Loucy (cell line): Measurements from ENCODE around the gene CSRNP2.
"Not testable (repeated sequence)": the region's sequence is repeated elsewhere in the genome, so short reads cannot be mapped to it uniquely, and the experiment has no call there.

Experiments
- H2AFZ ChIP-seq: fragments of 200-600 bp; sonication (generic); 2 replicates; pipeline ENCODE4 v1.6.0; 2016; ENCODE audit warnings: antibody characterized with exemption, mild to moderate bottlenecking, low read length, moderate library complexity
- H3F3A ChIP-seq: fragments of 200-600 bp; 2 replicates; pipeline ENCODE4 v1.6.0; 2016; ENCODE audit warnings: antibody characterized with exemption, low read depth, mild to moderate bottlenecking
- H3K27me3 ChIP-seq: fragments of 200-600 bp; sonication (generic); 2 replicates; pipeline ENCODE4 v1.6.1; 2014; ENCODE audit warnings: low read length, mild to moderate bottlenecking; ENCODE audit not compliant: insufficient read depth, poor library complexity, severe bottlenecking
- H3K36me3 ChIP-seq: fragments of 200-600 bp; sonication (generic); 2 replicates; pipeline ENCODE4 v1.6.1; 2016; ENCODE audit warnings: low read length; ENCODE audit not compliant: insufficient read depth
- H3K4me1 ChIP-seq: fragments of 200-600 bp; sonication (generic); 2 replicates; pipeline ENCODE4 v1.5.1; 2014; ENCODE audit warnings: low read length, mild to moderate bottlenecking; ENCODE audit not compliant: insufficient read depth, poor library complexity, severe bottlenecking
- H3K4me2 ChIP-seq: fragments of 200-600 bp; sonication (generic); 2 replicates; pipeline ENCODE4 v1.6.0; 2014; ENCODE audit warnings: antibody characterized with exemption, low read length, low read depth, mild to moderate bottlenecking; ENCODE audit not compliant: poor library complexity, severe bottlenecking
- H3K4me3 ChIP-seq: fragments of 200-600 bp; sonication (generic); 2 replicates; pipeline ENCODE4 v1.5.1; 2014; ENCODE audit warnings: low read length, mild to moderate bottlenecking, mixed read lengths; ENCODE audit not compliant: poor library complexity, severe bottlenecking
- H3K79me2 ChIP-seq: fragments of 200-600 bp; sonication (generic); 2 replicates; pipeline ENCODE4 v1.6.1; 2014; ENCODE audit warnings: low read length; ENCODE audit not compliant: insufficient read depth
- H3K9ac ChIP-seq: fragments of 200-600 bp; sonication (generic); 2 replicates; pipeline ENCODE4 v1.6.0; 2014; ENCODE audit warnings: mild to moderate bottlenecking, low read depth, low read length, moderate library complexity; ENCODE audit not compliant: poor library complexity, severe bottlenecking
- H3K9me2 ChIP-seq: fragments of 200-600 bp; sonication (generic); replicated peaks from 2 replicates; pipeline ENCODE4 v1.6.1; 2016; ENCODE audit warnings: low read depth, low read length, mixed read lengths
- H3K9me3 ChIP-seq: fragments of 200-600 bp; sonication (generic); 2 replicates; pipeline ENCODE4 v1.6.1; 2014; ENCODE audit warnings: mild to moderate bottlenecking, antibody characterized with exemption, low read length, low read depth; ENCODE audit not compliant: insufficient read depth
- H4K20me1 ChIP-seq: fragments of 200-600 bp; sonication (generic); 2 replicates; pipeline ENCODE4 v1.6.0; 2014; ENCODE audit warnings: antibody characterized with exemption, low read length, mild to moderate bottlenecking; ENCODE audit not compliant: insufficient read depth, poor library complexity, severe bottlenecking
- EZH2phosphoT487 ChIP-seq: fragments of 200-600 bp; IDR thresholded peaks from 2 replicates; pipeline ENCODE4 v1.6.1; 2018; ENCODE audit warnings: antibody characterized with exemption, mild to moderate bottlenecking, moderate library complexity, borderline replicate concordance
- TF ChIP-seq, protein P1 (sequence below): fragments of 200-600 bp; sonication (generic); conservative IDR thresholded peaks from 2 replicates; pipeline ENCODE4 v1.5.1; 2014; ENCODE audit warnings: mild to moderate bottlenecking, antibody characterized with exemption, low read length

Gene CSRNP2

DNA sequence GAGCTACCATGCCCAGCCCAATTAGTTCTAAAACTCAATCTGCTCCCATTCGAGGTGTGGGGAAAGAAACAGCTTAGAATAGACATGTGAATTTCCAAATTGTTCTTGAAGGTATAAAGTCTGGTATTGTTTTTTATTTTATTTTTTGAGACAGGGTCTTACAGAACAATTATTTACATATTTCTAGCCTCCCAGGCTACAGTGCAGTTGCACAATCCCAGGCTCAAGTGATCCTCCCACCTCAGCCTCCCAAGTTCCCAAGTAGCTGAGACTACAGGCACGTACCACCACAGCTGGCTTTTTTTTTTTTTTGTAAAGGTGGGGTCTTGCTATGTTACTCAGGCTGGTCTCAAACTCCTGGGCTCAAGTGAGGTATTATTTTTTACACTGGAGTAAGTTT is 63.5 kb downstream of the CSRNP2 start:
- TF ChIP-seq, protein P1, sequence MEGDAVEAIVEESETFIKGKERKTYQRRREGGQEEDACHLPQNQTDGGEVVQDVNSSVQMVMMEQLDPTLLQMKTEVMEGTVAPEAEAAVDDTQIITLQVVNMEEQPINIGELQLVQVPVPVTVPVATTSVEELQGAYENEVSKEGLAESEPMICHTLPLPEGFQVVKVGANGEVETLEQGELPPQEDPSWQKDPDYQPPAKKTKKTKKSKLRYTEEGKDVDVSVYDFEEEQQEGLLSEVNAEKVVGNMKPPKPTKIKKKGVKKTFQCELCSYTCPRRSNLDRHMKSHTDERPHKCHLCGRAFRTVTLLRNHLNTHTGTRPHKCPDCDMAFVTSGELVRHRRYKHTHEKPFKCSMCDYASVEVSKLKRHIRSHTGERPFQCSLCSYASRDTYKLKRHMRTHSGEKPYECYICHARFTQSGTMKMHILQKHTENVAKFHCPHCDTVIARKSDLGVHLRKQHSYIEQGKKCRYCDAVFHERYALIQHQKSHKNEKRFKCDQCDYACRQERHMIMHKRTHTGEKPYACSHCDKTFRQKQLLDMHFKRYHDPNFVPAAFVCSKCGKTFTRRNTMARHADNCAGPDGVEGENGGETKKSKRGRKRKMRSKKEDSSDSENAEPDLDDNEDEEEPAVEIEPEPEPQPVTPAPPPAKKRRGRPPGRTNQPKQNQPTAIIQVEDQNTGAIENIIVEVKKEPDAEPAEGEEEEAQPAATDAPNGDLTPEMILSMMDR = no peak
- TF ChIP-seq EZH2phosphoT487 = no peak
- Histone ChIP-seq H3K9me2 (no peaks in the 10 kb centered on the region), H3K79me2 (peaks cover 98% of the 10 kb centered on the region), H3K27me3 (no peaks in the 10 kb centered on the region), H3K9ac (peak overlapping the region; percentile 93), H4K20me1 (peaks cover 28% of the 10 kb centered on the region), H2AFZ (no peak overlapping the region), H3K4me2 (peak overlapping the region; percentile 97), H3K4me1 (peaks cover 76% of the 10 kb centered on the region), H3K9me3 (no peaks in the 10 kb centered on the region), H3K4me3 (peak overlapping the region; percentile 93), H3F3A (0 out of 2 replicates have a peak, but pooled peaks cover 5% of the 10 kb centered on the region), H3K36me3 (no peaks in the 10 kb centered on the region)

DNA sequence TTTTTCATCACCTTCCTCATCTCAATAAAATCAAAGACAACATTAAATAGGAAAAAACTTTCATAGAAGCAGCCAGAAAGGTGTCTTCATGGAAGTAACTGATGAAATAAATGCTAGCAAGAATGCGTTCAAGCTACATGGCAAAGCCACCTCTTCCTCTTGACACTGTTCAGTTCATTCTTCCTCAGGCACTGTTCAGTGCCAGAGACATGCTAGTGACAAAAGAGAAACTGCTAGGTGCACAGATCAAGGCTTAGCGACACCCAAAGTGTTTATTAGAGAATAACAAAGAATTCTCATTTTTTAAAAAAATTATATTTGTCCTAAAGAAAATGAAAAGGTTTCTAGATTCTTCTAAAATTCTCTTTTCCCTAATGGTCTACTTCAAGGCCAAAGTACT is 64.4 kb downstream of the CSRNP2 start:
- H3K4me1 ChIP-seq = peaks cover 66% of the 10 kb centered on the region
- TF ChIP-seq EZH2phosphoT487 = no peak
- TF ChIP-seq, protein P1 = no peak

DNA sequence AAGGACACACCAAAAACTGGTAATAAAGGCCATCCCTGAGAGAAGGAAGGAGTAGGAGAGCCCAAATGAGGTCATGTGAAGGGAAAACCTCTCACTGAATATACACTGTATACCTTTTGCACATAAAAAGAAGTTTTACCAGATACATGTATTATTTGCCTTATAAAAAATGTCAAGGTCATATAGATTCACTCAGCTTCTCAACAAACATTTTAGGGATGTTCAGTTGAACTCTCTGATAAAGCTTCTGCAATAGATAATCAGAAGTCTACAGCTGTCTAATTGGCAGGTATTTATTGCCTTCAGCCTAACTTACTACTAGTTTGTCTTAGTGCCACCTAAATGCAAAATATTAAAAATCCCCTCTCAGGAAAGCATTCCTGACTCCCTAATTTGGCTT is 65.9 kb downstream of the CSRNP2 start:
- Histone ChIP-seq H3K4me2 (peak overlapping the region; percentile 3), H3K9me3 (no peaks in the 10 kb centered on the region), H3K9me2 (no peaks in the 10 kb centered on the region), H3K27me3 (no peaks in the 10 kb centered on the region), H3K9ac (no peak overlapping the region), H3F3A (0 out of 2 replicates have a peak, but pooled peaks cover 5% of the 10 kb centered on the region), H3K36me3 (no peaks in the 10 kb centered on the region), H3K4me1 (peaks cover 51% of the 10 kb centered on the region), H3K4me3 (no peak overlapping the region), H3K79me2 (peaks cover 98% of the 10 kb centered on the region), H2AFZ (no peak overlapping the region), H4K20me1 (peaks cover 27% of the 10 kb centered on the region)
- no peak for TF ChIP-seq EZH2phosphoT487
- TF ChIP-seq, protein P1 = no peak

More for the DNA sequence above, 64.4 kb downstream of the CSRNP2 start:
- Histone ChIP-seq H3K27me3 (no peaks in the 10 kb centered on the region), H3K4me2 (peak overlapping the region; percentile 97), H4K20me1 (peaks cover 27% of the 10 kb centered on the region), H3K9me3 (no peaks in the 10 kb centered on the region), H3K9ac (peak overlapping the region; percentile 93), H3K36me3 (no peaks in the 10 kb centered on the region), H3K4me3 (peak overlapping the region; percentile 26), H3F3A (0 out of 2 replicates have a peak, but pooled peaks cover 5% of the 10 kb centered on the region), H3K79me2 (peaks cover 98% of the 10 kb centered on the region), H3K9me2 (no peaks in the 10 kb centered on the region), H2AFZ (no peak overlapping the region)

DNA sequence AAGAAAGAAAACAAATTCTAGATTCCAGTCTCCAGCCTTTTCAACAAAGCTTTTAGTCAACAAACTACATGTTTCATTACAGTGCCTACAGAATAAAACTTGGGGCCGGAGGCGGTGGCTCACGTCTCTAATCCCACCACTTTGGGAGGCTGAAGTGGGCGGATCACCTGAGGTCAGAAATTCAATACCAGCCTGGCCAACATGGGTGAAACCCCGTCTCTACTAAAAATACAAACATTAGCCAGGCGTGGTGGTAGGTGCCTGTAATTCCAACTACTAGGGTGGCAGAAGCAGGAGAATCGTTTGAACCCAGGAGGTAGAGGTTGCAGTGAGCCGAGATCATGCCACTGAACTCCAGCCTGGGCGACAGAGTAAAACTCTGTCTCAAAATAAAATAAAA is 68.9 kb downstream of the CSRNP2 start:
- Histone ChIP-seq H3K36me3 (peaks cover 14% of the 10 kb centered on the region; the same call in 1 of the 2 replicates), H3K79me2 (peaks cover 98% of the 10 kb centered on the region), H3K4me1 (peaks cover 22% of the 10 kb centered on the region), H4K20me1 (peaks cover 35% of the 10 kb centered on the region)
- not testable (repeated sequence) for H3F3A ChIP-seq, H3K4me2 ChIP-seq, H2AFZ ChIP-seq, H3K9ac ChIP-seq, H3K9me3 ChIP-seq, H3K9me2 ChIP-seq, H3K4me3 ChIP-seq, H3K27me3 ChIP-seq
